ENCODE results near the gene LINC00305.

DNA sequence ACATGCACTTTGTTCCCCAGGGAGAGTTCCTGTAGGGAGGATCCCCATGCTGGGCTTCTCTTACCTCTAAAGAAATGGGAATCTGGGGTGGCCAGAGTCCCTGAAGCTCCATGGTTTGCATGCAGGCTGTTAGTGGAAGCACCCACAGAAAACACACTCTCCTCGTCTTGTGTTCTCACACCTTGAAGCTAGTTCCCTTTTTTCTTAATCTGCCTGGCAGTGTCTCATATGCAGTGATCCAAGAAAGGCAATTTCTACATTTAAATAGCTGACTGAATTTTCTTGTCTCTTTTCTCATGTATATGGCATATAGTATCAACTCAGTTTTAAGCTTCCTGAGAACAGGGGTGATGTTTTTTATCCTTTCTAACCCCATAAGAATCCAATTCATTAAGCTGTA, 65.0 kb downstream of the LINC00305 start:
- TF ChIP-seq, protein P1, sequence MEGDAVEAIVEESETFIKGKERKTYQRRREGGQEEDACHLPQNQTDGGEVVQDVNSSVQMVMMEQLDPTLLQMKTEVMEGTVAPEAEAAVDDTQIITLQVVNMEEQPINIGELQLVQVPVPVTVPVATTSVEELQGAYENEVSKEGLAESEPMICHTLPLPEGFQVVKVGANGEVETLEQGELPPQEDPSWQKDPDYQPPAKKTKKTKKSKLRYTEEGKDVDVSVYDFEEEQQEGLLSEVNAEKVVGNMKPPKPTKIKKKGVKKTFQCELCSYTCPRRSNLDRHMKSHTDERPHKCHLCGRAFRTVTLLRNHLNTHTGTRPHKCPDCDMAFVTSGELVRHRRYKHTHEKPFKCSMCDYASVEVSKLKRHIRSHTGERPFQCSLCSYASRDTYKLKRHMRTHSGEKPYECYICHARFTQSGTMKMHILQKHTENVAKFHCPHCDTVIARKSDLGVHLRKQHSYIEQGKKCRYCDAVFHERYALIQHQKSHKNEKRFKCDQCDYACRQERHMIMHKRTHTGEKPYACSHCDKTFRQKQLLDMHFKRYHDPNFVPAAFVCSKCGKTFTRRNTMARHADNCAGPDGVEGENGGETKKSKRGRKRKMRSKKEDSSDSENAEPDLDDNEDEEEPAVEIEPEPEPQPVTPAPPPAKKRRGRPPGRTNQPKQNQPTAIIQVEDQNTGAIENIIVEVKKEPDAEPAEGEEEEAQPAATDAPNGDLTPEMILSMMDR (IDR thresholded peaks at IDR 0.05): no peak
- TF ChIP-seq EZH2 (IDR thresholded peaks at IDR 0.05): no peak
- TF ChIP-seq EZH2phosphoT487 (IDR thresholded peaks at IDR 0.05): no peak
